GM21737 (cell line): Measurements from ENCODE around the gene ISG20L2.

ENCODE experiments used
- ATAC-seq: cut with Tn5 transposase; IDR thresholded peaks from one replicate; pipeline ENCODE4 v1.9.1; 2021; ENCODE audit warnings: mild to moderate bottlenecking, moderate library complexity; ENCODE audit not compliant: unreplicated experiment

The ISG20L2 gene

DNA sequence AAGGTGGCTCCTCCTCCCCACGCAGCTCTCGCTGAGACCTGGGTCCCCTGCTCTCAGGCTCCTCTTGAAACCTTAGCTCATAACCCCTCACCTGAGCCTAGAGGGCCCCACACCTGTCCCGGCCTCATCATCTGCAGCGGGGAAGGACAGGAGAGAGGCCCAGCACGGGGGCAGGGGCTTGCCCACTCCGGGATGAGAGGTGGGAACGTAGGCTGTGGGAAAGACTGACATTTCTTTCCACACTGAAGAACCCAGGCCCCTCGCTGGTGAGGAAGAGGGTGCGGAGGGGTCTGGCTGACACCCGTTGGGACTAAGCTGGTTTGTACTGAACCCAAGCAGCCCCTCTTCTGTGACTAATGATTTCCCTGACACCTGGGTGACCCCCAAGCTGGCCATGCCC, 37.4 kb downstream of the ISG20L2 start:
- no peak for ATAC-seq

DNA sequence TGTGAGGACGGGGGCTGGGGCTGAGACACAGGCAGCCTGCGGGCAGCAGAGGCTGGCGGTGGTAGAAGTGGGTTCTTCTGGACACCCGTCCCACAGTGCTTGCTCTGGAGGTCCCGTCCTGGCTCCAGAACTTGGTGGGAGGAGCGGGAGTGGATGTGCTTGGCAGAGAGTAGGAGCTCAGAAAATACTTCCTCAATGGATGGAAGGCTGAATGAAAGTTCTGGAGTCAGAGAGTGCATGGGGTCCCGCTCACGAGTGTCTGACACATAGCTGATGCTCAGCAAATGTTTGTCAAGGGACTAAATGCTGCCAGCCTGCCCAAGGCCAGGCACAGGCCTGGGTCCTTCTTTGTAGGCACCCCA, 37.9 kb downstream of the ISG20L2 start:
- no peak for ATAC-seq

DNA sequence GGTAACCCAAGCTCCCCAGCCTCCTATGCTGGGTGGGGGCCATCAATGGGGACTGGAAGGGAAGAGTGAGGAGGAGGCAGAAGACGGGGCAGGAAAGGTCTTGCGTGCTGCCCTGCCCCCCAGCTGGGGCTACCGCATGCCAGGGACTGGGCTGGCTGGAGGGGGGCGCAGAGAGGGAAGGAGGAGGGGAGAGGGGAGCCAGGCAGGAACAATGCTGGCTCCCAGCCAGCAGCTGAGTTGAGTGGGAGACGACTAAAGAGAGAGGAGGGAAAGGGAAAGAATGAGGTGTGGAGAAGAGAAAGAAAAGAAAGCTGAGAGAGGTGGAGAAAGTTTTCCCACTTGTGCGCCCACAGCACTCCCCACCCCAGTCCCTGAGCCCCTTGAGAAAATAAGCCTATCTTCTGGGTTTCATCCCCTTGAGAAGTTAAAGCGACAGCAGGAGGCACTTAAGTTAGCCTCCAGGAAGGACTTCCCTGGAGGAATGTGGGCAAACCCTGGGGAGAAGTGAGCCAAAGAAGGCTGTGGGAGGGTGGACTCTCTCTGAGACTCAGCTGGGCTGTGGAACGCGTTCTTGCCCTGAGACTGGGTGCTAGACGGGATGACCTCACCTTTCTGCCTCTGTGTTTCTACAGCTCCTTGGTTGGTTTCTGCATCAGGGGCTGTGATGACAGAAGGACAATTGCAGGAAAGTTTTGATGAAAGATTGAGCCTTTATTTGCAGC, 38.5 kb downstream of the ISG20L2 start:
- ATAC-seq, result no peak

DNA sequence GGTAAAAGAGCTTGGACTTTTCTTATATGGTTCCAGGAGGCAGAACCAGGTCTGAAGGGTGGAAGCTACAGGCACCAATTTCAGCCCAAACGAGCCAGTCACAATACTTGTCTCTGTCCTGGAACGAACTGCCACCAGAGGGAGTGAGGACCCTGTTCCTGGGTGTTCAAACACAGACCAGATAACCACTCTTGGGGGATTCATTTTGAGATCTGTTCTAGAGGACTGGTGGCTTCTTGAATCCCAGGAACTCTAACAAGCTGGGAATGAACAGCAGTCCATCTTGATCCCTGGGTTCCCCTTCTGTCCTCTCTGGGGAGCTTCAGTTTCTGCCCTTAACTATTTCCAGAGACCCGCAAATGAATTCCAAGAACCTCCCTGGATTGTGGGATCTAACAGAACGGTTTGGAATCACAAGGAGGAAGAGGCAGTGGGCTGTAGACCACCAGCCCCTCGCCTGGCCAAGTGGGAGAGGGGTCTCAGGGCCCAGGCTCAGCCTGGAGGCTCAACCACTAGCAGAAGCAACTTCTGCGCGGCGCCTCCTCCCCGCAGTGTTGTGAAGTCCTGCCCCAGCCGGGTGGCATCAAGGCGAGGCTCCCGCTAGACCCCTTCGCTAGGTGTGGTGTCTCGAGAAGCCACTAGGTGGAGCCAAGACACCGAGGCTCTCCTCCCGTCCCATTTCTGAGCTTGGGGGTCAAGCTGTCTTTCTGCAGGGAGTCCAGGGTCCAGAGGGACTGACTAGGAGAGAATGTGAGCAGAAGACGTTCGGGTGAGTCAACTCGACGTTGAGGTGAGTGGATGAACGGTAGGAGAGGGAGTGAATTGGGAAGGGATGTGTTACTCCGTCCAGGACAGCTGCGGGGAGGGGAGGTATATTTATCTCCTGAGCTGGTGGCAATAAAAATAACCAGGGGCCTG, 39.3 kb downstream of the ISG20L2 start:
- ATAC-seq, result peak; percentile 57

DNA sequence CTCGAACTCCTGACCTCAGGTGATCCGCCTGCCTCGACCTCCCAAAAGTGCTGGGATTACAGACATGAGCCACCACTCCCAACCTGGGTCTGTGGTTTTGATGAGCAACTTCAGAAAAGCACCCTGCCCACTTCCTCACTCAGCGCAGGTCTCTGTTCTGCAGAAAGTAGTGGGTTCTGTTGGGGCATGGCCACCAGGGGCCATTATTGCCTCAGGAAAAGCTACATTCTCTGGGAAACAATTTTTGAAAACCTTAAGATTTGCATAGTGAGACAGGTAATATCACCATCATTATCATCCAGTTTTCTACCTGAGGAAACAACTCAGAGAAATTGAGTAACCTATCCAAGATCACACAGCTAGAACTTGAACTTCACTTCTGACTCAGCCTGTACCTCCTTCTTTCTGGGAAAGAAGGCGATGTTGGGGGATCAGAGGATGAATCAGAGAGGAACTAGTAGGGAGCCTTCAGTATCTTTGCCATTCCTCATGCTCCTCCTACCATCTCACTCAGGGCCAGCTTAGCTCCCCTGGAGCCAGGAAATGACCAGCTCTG, 44.3 kb downstream of the ISG20L2 start:
- no peak for ATAC-seq

DNA sequence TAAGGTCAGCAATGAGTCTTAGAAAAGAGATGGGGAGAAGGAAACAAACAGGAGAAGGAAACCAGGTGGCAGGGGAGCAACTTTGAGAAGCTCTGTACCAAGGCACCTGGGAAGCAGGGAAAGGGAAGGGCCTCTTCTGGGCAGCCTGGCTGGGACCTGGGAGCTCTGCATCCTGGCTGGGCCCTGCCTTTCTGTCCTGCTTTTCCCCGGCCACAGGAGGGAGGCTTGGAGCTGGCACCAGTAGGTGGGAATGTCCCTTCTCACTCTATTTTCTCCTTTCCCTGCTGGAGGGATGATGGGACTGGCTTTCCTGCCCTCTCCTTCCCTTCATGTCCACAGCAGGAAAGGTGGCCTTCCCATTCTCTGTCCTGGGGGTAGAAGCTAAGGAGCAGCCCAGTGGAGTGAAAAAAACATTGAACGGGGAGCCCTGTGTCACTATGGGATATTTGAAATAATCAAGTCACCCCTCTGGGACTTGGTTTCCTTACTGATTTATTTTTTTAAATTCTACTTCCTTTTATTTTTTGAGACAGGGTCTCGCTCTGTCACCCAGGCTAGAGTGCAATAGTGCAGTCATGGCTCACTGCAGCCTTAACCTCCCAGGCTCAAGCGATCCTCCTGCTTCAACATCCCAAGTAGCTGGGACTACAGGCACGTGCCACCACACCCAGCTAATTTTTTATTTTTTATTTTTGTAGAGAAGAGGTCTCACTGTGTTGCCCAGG, 46.2 kb downstream of the ISG20L2 start:
- no peak for ATAC-seq

DNA sequence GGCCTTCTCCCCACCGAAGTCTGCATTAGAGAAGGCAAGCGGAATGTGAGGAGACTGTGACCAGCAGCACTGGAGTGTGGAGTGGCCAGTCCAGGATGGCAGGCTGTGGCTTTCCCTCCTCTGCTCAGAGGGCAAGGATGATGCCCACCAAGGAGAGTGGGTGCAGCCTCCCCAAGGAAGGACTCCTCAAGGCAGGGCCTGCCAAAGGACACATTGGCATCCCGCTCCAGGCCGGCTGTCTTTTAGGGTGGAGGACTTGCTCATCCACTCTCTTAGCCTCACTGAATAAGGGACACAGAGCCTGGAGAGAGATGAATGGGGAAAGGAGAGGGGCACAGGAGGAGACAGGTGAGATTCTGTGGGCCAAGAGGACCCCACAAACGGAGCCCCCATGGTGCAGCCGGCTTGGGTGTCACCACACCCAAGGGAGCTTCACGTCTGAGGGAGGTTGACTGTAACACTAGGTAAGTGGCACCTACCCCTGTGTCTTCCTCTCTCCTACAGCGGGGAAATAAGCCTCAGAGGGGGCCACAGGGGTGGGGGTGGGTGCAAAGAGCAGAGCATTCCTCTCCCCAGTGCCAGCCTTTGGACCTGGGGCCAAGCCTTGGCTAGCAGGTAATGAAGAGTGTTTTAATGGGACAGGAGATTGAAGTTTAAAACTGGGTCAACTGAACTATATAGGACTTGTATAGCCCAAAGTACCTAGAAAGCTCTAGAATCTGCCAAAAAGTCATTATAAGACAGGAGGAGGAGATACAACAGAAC, 47.2 kb downstream of the ISG20L2 start:
- no peak for ATAC-seq

DNA sequence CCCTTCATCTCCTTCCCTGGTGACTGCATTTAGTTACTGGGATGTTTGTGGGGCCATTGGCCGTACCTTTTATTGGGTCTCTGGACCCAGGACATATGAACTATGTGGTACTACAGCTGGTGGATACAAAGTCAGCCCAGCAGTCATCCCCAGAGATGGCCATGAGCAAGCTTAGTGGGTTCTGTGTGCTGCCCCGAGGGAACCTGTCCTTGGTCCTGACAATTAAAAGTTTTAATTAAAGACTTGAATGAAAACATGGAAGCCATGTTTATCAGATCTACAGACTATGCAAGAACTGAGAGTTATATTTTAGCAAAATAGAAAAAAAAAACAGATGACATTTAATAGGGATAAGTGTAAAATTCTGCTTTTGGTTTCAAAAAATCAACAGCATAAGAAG, 48.5 kb downstream of the ISG20L2 start:
- ATAC-seq, result no peak

DNA sequence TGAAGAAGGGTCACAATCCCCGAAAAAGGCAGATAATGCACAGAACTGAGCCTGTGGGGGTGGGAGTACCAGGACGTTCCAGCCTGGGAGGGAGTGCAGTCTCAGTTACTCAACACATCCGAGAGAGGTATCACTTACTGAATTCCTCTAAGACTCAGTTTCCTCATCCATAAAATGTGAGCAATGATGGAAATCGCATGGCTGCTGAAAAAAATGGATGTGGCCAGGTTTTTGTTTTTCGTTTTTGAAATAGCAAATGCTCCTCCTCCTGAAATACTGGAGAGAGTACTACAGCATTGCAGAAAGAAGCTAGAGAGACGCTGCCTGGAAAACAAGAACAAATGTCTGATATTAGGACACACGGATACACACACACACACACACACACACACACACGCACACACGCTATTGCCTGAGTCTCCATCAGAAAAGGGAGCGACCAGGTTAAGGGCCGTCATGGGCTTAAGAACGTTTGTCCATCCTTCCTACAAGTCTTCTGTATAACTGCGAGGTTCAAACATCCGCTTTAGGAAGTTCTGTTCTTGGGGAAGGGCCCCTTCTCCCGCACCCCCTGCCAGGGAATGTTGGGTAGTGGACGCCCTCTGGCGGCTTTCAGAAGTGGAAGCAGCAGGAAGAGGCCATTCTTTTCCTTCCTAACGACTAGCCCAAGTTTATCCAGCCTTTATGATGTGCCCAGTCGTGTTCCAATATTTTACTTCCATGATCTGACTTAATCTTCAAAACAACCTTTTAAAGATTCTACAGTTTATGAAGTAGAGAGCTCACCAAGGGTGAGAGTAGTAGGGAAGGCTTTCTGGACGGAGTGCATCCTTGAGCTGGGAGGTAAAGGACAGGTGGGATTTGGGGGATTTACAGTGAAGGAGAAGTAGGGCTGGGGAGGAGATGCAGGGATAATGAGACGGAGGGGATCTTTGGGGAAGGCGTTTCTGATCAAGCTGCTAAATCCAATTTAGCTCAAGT, 50.7 kb downstream of the ISG20L2 start:
- no peak for ATAC-seq

DNA sequence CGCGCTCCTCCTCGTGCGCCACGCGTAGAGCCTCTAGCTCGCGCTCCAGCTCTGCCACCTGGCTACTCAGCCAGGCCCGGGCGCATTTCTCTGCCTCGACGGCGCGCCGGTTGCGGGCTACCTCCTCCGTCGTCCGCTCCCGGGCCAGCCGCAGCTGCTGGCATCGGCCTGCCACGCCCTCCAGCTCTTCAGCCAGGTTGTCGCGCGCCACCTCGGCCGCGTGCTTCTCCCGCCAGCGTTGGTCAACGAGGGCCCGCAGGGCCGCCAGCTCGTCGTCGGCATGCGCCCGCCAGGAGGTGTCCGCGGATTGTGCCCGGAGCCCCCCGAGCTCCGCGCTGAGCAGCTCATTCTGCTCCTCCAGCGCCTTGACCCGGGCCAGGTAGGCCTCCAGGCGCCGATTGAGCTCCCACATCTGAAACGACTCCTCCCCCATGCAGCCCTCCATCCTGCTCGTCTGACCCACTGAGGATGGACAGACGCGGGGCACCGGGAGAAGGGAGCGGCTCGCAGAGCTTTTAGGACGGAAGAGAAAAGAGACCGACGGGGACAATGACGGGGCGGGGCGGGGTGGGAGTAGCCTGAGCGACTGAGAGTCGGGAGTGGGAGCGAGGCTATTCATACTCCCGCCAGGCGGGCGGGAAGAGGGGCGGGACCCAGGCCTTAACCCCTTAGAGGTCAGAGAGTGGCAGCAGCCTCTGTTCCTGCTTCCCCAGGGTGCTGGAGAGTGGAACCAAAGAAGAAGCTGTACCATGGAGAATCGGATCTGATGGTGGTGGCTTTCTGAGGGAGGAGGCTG, 51.5 kb downstream of the ISG20L2 start, which contains the start of gene NES:
Gene NES (minus strand): TSS at position 588 of the 796 bp plus-strand sequence. CDS start 143 bp downstream, at position 445.
- ATAC-seq, result no peak

DNA sequence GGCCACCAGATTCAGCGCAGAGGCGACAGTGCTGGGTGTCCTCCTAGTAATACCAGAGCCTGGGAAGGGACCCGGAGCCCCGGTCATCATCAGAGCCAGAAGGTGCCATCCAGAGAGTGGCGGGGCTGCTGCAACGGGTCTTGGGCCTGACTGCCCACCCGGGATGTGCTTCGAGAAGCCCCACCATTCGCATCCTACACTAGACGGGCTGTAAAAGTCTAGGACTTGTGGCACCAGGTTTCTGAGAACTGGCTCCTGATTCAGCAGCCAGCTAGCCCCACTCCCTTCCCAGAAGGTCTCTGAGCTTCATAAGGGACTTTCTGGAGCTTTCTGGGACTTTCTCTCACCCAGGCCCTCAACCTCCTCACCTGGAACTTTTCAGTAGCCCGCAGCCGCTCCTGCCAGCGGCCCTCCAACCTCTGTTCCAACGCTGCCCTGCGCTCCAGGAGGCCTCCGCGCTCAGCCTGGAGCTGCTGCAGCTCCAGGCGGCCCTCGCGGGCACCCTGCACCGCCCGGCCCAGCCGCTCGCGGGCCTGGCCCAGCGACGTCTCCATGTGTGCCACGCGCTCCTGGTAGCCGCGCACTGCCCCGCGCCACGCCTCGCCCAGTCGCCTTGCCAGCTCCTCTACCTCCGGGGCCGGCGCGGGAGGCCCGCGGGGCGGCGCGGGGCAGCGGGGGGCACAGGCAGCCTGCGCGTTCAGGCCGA, 52.3 kb downstream of the ISG20L2 start:
- ATAC-seq, result no peak

DNA sequence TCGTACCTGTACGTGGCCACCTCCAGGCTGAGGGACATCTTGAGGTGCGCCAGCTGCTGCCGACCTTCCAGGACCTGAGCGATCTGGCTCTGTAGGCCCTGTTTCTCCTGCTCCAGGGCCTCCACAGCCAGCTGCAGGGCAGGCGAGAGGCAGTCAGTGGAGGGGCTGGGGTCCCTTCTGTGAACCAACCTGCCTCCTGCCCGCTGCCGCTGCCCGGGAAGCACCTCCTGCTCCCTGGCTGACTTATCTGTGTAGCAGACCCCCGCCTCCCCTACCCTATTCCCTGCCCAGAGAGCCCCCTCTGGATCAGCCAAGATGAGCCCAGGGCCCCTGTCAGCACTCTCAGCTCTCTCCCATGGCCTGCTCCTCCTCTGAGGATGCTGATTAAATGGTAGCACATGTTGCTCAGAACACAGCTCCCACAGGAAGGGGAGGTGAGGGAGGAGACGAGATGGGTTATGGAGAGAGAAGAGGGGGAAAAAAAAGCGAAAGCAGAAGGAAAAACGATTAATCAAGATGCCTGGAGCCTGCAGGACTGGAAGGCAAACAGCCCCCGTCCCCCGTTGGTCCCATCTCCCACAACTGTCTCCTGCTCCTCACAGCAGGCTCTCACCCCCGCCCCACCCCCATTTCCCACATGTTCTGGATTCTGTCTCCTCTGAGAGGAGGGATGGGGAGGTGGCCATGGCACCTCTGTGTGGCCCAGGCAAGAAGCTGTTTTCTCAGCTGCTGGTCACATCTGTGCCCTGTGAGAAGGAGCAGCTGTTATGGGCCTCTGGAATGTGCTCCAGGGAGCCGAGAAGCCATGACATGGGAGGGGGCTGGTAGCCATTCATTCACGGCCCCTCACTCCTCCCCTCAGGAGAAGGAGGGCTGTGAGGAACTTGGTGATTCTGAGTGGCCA, 53.1 kb downstream of the ISG20L2 start:
- no peak for ATAC-seq

DNA sequence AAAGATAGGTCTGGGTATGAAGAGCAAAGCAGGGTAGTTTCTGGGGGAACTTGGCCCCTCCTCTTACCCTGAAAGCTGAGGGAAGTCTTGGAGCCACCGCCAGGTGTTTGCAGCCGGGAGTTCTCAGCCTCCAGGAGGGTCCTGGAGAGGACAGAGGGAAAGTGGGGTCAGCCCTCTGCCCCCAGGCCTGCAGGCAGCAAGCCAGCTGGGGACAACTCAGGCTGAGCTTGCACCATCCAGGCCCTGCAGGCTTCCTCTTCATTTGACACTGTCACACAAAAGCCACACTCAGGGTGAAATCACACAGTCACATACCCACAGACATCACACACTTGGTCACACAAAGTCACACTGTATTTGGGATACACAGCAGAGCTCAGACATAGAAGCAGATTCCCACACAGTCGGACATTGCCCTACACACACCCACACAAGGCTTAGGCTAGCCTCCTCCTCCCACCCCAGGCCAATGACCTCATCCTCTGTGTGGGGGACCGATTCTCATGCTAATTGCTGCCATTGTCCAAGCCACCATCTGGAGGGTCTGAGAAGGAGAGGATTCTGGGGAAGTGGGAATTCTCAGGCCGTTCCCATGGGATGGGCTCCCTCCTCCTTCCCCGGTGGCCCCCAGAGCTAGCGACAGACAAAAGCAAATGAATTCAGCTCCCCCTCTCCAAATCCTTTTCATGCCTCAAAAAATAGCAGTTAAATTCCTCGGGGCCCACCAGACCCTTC, 55.0 kb downstream of the ISG20L2 start:
- no peak for ATAC-seq
